ENCODE results near the gene CRHR1. TPM values are rescaled to one million over a fixed set of nuclear protein-coding genes. Genes with fewer than 3 reads are reported as not detected.

CRHR1 gene
- polyA plus RNA-seq, 1 of the 3 experiments (the other 2 are of a cell fraction) = 0.13 TPM

- no peaks in the 10 kb centered on the region for H4K20me1 ChIP-seq (ENCODE audit: insufficient read depth)
- POLR2A ChIA-PET = no interaction called here
- no peak overlapping the region for H3K27ac ChIP-seq (ENCODE audit: low read depth in 2 of 2, low read length in 1 of 2)
- H3K36me3 ChIP-seq (replicated peaks in 1 of 2; ENCODE audit: control insufficient read depth in 1 of 2, insufficient read depth in 2 of 2, low read length in 1 of 2) = no peaks in the 10 kb centered on the region
- H3K9ac ChIP-seq = no peak overlapping the region
- H3K79me2 ChIP-seq (ENCODE audit: insufficient read depth) = no peaks in the 10 kb centered on the region
- DNase-seq = no peak
- CTCF ChIA-PET = interaction anchor here (0.8 to 1.2 kb wide), 2 partner anchors 20 to 123 kb away, joined by 3 to 4 read pairs; no protein-coding TSS in a partner anchor
- H2AFZ ChIP-seq (ENCODE audit: low read depth) = no peak overlapping the region
- 51% methylated on average over 7 of the region's 7 CpGs for WGBS (ENCODE audit: low lambda C conversion rate)
- no peaks in the 10 kb centered on the region for H3K9me2 ChIP-seq
- no peaks in the 10 kb centered on the region for H3K27me3 ChIP-seq (ENCODE audit: insufficient read depth)
- H3K9me3 ChIP-seq = no peaks in the 10 kb centered on the region
- peaks cover 0 to 15% of the 10 kb centered on the region in 2 experiments; a peak in 2 of 4 replicates for H3K4me1 ChIP-seq (ENCODE audit: control insufficient read depth in 1 of 2, insufficient read depth in 2 of 2, low read depth in 1 of 2, low read length in 1 of 2)
- H3F3A ChIP-seq (replicated peaks; ENCODE audit: insufficient read depth) = peaks cover 7% of the 10 kb centered on the region
- TF ChIP-seq FOXM1 (IDR thresholded peaks at IDR 0.05; ENCODE audit: low read depth) (no peak), TEAD4 (IDR thresholded peaks at IDR 0.05; ENCODE audit: borderline replicate concordance, insufficient read depth) (no peak)
- no peak overlapping the region for H3K4me2 ChIP-seq
- H3K4me3 ChIP-seq (ENCODE audit: low read depth in 2 of 2, low read length in 1 of 2) = no peak overlapping the region
Observed at GRCh38 chr17:45763182-45763581, 20.9 kb upstream of the CRHR1 start.

GRCh38 chr17:45764479-45764878 is 19.6 kb upstream of the CRHR1 start:
- ChIA-PET CTCF (interaction anchor here (1.5 to 3.7 kb wide), 4 partner anchors 18 to 88 kb away, joined by 5 to 10 read pairs (median 7); partner anchors contain the start of gene CRHR1), POLR2A (no interaction called here)
- Histone ChIP-seq H3F3A (replicated peaks; ENCODE audit: insufficient read depth) (peaks cover 7% of the 10 kb centered on the region), H3K9me2 (no peaks in the 10 kb centered on the region), H3K27ac (ENCODE audit: low read depth in 2 of 2, low read length in 1 of 2) (no peak overlapping the region), H3K9me3 (no peaks in the 10 kb centered on the region), H3K4me1 (ENCODE audit: control insufficient read depth in 1 of 2, insufficient read depth in 2 of 2, low read depth in 1 of 2, low read length in 1 of 2) (peaks cover 0 to 15% of the 10 kb centered on the region in 2 experiments; a peak in 2 of 4 replicates), H3K79me2 (ENCODE audit: insufficient read depth) (no peaks in the 10 kb centered on the region), H3K9ac (no peak overlapping the region), H3K4me2 (no peak overlapping the region), H3K27me3 (ENCODE audit: insufficient read depth) (no peaks in the 10 kb centered on the region), H3K4me3 (ENCODE audit: low read depth in 2 of 2, low read length in 1 of 2) (no peak overlapping the region), H3K36me3 (replicated peaks in 1 of 2; ENCODE audit: control insufficient read depth in 1 of 2, insufficient read depth in 2 of 2, low read length in 1 of 2) (no peaks in the 10 kb centered on the region), H2AFZ (ENCODE audit: low read depth) (no peak overlapping the region), H4K20me1 (ENCODE audit: insufficient read depth) (no peaks in the 10 kb centered on the region)
- DNase-seq = no peak
- TF ChIP-seq JUND (IDR thresholded peaks at IDR 0.05) (no peak), ELF1 (IDR thresholded peaks at IDR 0.05) (no peak), EP300 (IDR thresholded peaks at IDR 0.05; ENCODE audit: borderline replicate concordance in 1 of 2, low read depth in 1 of 2, low read length in 1 of 2) (no peak), ZBTB33 (IDR thresholded peaks at IDR 0.05; ENCODE audit: borderline replicate concordance, low read depth) (no peak), RAD21 (IDR thresholded peaks at IDR 0.05; ENCODE audit: low read length) (no peak), SIN3A (IDR thresholded peaks at IDR 0.05; ENCODE audit: borderline replicate concordance, low read depth, low read length) (no peak), FOSL2 (IDR thresholded peaks at IDR 0.05; ENCODE audit: borderline replicate concordance, low read depth) (no peak), EZH2phosphoT487 (IDR thresholded peaks at IDR 0.05; ENCODE audit: borderline replicate concordance, low read depth) (no peak), YY1 (IDR thresholded peaks at IDR 0.05; ENCODE audit: low read depth) (no peak), MAX (IDR thresholded peaks at IDR 0.05; ENCODE audit: low read depth) (no peak), SMC3 (IDR thresholded peaks at IDR 0.05; ENCODE audit: low read depth, low read length) (no peak), NRF1 (IDR thresholded peaks at IDR 0.05; ENCODE audit: low read depth, low read length) (no peak), RFX5 (IDR thresholded peaks at IDR 0.05; ENCODE audit: low read length) (no peak), MEF2A (IDR thresholded peaks at IDR 0.05; ENCODE audit: borderline replicate concordance, low read depth) (no peak)
- TF ChIP-seq, protein P1, sequence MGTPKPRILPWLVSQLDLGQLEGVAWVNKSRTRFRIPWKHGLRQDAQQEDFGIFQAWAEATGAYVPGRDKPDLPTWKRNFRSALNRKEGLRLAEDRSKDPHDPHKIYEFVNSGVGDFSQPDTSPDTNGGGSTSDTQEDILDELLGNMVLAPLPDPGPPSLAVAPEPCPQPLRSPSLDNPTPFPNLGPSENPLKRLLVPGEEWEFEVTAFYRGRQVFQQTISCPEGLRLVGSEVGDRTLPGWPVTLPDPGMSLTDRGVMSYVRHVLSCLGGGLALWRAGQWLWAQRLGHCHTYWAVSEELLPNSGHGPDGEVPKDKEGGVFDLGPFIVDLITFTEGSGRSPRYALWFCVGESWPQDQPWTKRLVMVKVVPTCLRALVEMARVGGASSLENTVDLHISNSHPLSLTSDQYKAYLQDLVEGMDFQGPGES (IDR thresholded peaks at IDR 0.05; ENCODE audit: low read depth, low read length) = no peak
- TF ChIP-seq, protein P2, sequence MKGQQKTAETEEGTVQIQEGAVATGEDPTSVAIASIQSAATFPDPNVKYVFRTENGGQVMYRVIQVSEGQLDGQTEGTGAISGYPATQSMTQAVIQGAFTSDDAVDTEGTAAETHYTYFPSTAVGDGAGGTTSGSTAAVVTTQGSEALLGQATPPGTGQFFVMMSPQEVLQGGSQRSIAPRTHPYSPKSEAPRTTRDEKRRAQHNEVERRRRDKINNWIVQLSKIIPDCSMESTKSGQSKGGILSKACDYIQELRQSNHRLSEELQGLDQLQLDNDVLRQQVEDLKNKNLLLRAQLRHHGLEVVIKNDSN (IDR thresholded peaks at IDR 0.05; ENCODE audit: borderline replicate concordance, low read depth) = no peak
- TF ChIP-seq, protein P3, sequence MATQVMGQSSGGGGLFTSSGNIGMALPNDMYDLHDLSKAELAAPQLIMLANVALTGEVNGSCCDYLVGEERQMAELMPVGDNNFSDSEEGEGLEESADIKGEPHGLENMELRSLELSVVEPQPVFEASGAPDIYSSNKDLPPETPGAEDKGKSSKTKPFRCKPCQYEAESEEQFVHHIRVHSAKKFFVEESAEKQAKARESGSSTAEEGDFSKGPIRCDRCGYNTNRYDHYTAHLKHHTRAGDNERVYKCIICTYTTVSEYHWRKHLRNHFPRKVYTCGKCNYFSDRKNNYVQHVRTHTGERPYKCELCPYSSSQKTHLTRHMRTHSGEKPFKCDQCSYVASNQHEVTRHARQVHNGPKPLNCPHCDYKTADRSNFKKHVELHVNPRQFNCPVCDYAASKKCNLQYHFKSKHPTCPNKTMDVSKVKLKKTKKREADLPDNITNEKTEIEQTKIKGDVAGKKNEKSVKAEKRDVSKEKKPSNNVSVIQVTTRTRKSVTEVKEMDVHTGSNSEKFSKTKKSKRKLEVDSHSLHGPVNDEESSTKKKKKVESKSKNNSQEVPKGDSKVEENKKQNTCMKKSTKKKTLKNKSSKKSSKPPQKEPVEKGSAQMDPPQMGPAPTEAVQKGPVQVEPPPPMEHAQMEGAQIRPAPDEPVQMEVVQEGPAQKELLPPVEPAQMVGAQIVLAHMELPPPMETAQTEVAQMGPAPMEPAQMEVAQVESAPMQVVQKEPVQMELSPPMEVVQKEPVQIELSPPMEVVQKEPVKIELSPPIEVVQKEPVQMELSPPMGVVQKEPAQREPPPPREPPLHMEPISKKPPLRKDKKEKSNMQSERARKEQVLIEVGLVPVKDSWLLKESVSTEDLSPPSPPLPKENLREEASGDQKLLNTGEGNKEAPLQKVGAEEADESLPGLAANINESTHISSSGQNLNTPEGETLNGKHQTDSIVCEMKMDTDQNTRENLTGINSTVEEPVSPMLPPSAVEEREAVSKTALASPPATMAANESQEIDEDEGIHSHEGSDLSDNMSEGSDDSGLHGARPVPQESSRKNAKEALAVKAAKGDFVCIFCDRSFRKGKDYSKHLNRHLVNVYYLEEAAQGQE (IDR thresholded peaks at IDR 0.05; ENCODE audit: low read depth, low read length) = no peak
- TF ChIP-seq, protein P4, sequence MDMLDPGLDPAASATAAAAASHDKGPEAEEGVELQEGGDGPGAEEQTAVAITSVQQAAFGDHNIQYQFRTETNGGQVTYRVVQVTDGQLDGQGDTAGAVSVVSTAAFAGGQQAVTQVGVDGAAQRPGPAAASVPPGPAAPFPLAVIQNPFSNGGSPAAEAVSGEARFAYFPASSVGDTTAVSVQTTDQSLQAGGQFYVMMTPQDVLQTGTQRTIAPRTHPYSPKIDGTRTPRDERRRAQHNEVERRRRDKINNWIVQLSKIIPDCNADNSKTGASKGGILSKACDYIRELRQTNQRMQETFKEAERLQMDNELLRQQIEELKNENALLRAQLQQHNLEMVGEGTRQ (IDR thresholded peaks at IDR 0.05; ENCODE audit: borderline replicate concordance, low read depth, low read length) = no peak

Measured in SK-N-SH (cell line).